ENCODE results near the gene GALNT9. TPM values are rescaled to one million over a fixed set of nuclear protein-coding genes. Genes with fewer than 3 reads are reported as not detected.

Gene GALNT9
- total RNA-seq, 1 experiment from 2014 or later, result 2.6 TPM

DNA sequence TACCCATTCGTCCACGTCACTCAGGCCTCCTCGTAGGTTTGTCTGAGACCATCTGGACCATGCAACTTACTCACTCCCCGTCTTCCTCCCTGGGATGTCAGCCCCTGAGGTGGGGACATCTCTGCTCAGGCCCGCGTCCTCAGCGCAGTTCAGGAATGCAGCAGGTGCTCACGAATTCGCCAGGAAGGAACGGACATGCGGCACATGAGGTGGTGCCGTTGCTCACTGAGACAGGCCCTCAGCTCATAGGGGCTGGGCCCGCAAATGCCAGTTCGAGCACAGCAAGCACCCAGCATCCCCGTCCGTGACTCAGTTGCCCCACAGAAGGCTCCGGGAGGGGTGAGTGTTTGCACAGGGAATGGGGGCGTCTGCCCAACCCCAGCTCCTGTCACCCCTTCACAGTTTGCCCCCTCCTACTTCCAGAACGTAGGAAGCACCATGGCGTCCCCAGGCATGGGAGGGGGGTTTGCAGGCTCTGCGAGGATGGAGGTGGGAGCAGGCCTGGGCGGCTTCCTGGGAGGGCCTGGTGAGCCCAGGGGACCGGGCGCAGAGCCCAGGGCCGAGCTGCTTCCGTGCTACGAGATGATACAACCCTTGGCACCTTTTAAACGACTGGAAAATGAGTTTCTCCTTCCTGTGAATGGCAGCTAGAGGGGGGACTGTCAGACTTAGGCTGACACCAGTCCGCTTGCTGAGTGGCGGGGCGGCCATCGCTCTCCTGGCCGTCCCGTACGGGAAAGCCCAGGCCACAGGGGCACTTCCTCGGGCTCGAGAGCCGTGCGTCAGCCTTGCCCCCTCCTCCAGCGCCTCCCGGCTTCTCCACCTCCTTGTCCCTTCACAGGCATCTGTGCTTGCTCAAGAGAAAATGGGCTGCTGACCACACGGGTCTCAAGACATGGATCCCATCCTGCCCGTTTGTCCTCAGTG, 6.9 kb downstream of the GALNT9 start:
- no peaks in the 10 kb centered on the region for H3K9me3 ChIP-seq (ENCODE audit: control insufficient read depth in 1 of 2, insufficient read depth in 1 of 2, low read depth in 1 of 2, low read length in 2 of 2)
- no peaks in the 10 kb centered on the region for H3K27me3 ChIP-seq (ENCODE audit: insufficient read depth, low read length)
- no peak overlapping the region for H3K9ac ChIP-seq (ENCODE audit: low read length)
- no peaks in the 10 kb centered on the region for H4K20me1 ChIP-seq (ENCODE audit: insufficient read depth)
- BruUV-seq (replicated peaks), result no TSS peak
- no peak overlapping the region for H3K27ac ChIP-seq (ENCODE audit: low read depth, low read length)
- no peaks in the 10 kb centered on the region; a peak in 1 of 4 replicates for H3K4me1 ChIP-seq (ENCODE audit: control insufficient read depth in 1 of 2, insufficient read depth in 2 of 2, low read length in 2 of 2)
- no peak for ATAC-seq
- no peak for TF ChIP-seq ELF1 (IDR thresholded peaks at IDR 0.05; ENCODE audit: borderline replicate concordance, low read depth)
- TF ChIP-seq ZNF274 (IDR thresholded peaks at IDR 0.05; ENCODE audit: low read depth, low read length), result no peak
- no peak for TF ChIP-seq SRF (IDR thresholded peaks at IDR 0.05; ENCODE audit: low read depth)
- TF ChIP-seq, protein P1, sequence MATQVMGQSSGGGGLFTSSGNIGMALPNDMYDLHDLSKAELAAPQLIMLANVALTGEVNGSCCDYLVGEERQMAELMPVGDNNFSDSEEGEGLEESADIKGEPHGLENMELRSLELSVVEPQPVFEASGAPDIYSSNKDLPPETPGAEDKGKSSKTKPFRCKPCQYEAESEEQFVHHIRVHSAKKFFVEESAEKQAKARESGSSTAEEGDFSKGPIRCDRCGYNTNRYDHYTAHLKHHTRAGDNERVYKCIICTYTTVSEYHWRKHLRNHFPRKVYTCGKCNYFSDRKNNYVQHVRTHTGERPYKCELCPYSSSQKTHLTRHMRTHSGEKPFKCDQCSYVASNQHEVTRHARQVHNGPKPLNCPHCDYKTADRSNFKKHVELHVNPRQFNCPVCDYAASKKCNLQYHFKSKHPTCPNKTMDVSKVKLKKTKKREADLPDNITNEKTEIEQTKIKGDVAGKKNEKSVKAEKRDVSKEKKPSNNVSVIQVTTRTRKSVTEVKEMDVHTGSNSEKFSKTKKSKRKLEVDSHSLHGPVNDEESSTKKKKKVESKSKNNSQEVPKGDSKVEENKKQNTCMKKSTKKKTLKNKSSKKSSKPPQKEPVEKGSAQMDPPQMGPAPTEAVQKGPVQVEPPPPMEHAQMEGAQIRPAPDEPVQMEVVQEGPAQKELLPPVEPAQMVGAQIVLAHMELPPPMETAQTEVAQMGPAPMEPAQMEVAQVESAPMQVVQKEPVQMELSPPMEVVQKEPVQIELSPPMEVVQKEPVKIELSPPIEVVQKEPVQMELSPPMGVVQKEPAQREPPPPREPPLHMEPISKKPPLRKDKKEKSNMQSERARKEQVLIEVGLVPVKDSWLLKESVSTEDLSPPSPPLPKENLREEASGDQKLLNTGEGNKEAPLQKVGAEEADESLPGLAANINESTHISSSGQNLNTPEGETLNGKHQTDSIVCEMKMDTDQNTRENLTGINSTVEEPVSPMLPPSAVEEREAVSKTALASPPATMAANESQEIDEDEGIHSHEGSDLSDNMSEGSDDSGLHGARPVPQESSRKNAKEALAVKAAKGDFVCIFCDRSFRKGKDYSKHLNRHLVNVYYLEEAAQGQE (IDR thresholded peaks at IDR 0.05; ENCODE audit: low read depth), result no peak
- no peak for TF ChIP-seq JUND (IDR thresholded peaks at IDR 0.05)
- no peak for TF ChIP-seq EGR1 (IDR thresholded peaks at IDR 0.05; ENCODE audit: low read depth)
- no peak for TF ChIP-seq SIN3A (IDR thresholded peaks at IDR 0.05; ENCODE audit: low read depth)
- no peak for TF ChIP-seq FOSL1 (IDR thresholded peaks at IDR 0.05; ENCODE audit: low read depth)
- no peak for TF ChIP-seq ZBTB33 (IDR thresholded peaks at IDR 0.05; ENCODE audit: extremely low read depth, insufficient replicate concordance, low read length)
- TF ChIP-seq EZH2phosphoT487 (IDR thresholded peaks at IDR 0.05; ENCODE audit: borderline replicate concordance), result no peak
- TF ChIP-seq EZH2 (IDR thresholded peaks at IDR 0.05), result no peak
- TF ChIP-seq ZFX (IDR thresholded peaks at IDR 0.05), result no peak
- no peak for TF ChIP-seq CEBPB (IDR thresholded peaks at IDR 0.05; ENCODE audit: low read depth)
- TF ChIP-seq TCF7L2 (IDR thresholded peaks at IDR 0.05; ENCODE audit: borderline replicate concordance, extremely low read depth, insufficient read depth, insufficient read length), result no peak
- no peak for TF ChIP-seq CBX3 (IDR thresholded peaks at IDR 0.05; ENCODE audit: low read depth)
- no peak for TF ChIP-seq POLR2A (IDR thresholded peaks at IDR 0.05; ENCODE audit: borderline replicate concordance, extremely low read depth, insufficient read depth, insufficient read length)
- no peak for TF ChIP-seq RAD21 (IDR thresholded peaks at IDR 0.05; ENCODE audit: low read depth)
- no peaks in the 10 kb centered on the region for H3K9me2 ChIP-seq (ENCODE audit: insufficient read depth)
- no peaks in the 10 kb centered on the region for H3K36me3 ChIP-seq (ENCODE audit: control insufficient read depth in 1 of 2, insufficient read depth in 2 of 2, low read length in 2 of 2)
- intact Hi-C loops (cut with micrococcal nuclease), result no loop called here
- no peak overlapping the region for H2AFZ ChIP-seq (ENCODE audit: low read depth, low read length, poor library complexity, severe bottlenecking)
- DNase-seq (ENCODE audit: low read depth, low spot score), result no peak
- no peak overlapping the region for H3K4me3 ChIP-seq (replicated peaks in 1 of 2; ENCODE audit: low read depth in 1 of 2, low read length in 2 of 2)
- no peaks in the 10 kb centered on the region for H3K79me2 ChIP-seq (ENCODE audit: insufficient read depth, low read length)
- no peak overlapping the region for H3K4me2 ChIP-seq (ENCODE audit: low read length)
- ChIA-PET RAD21 (ENCODE audit: low non-redundant PET in 1 of 2, low total read pairs in 2 of 2, uncharacterized antibody in 2 of 2, unreplicated experiment in 2 of 2) (no interaction called here), CTCF (no interaction called here), POLR2A (no interaction called here)

Measured in HCT116 (cell line).